HG03565 (cell line): ENCODE measurements around the gene P2RY8.
A peak's percentile ranks its signal among the peaks of the same experiment; 100 is the strongest.
"Not testable (repeated sequence)": the region's sequence is repeated elsewhere in the genome, so short reads cannot be mapped to it uniquely, and the experiment has no call there.

Experiments
- ATAC-seq: cut with Tn5 transposase; IDR thresholded peaks from one replicate; pipeline ENCODE4 v1.9.1; 2021; ENCODE audit warnings: mild to moderate bottlenecking, moderate library complexity; ENCODE audit not compliant: unreplicated experiment

Gene P2RY8

GRCh38 chrX:1537031-1537715 is at the start of gene P2RY8:
P2RY8 (minus strand) TSS chrX:1537185; CDS start chrX:1466558, 70,627 bp downstream.
- ATAC-seq: peak; percentile 66

- ATAC-seq: no peak
Measured at GRCh38 chrX:1584237-1585011, 47.4 kb upstream of the P2RY8 start.

GRCh38 chrX:1582686-1583437 is 45.9 kb upstream of the P2RY8 start:
- peak; percentile 89 for ATAC-seq

GRCh38 chrX:1581132-1581531 is 44.1 kb upstream of the P2RY8 start:
- peak; percentile 33 for ATAC-seq

- no peak for ATAC-seq
Measured at GRCh38 chrX:1578511-1579173, 41.7 kb upstream of the P2RY8 start.

- no peak for ATAC-seq
Measured at GRCh38 chrX:1577845-1578244, 40.9 kb upstream of the P2RY8 start.

- ATAC-seq: no peak
Measured at GRCh38 chrX:1576201-1576992, 39.4 kb upstream of the P2RY8 start.

- ATAC-seq: not testable (repeated sequence)
Measured at GRCh38 chrX:1574181-1574580, 37.2 kb upstream of the P2RY8 start.

GRCh38 chrX:1564750-1565683 is 28.0 kb upstream of the P2RY8 start:
- ATAC-seq: no peak

GRCh38 chrX:1564077-1564476 is 27.1 kb upstream of the P2RY8 start:
- ATAC-seq: not testable (repeated sequence)

GRCh38 chrX:1561164-1561563 is 24.2 kb upstream of the P2RY8 start:
- no peak for ATAC-seq

- no peak for ATAC-seq
Measured at GRCh38 chrX:1558761-1559468, 21.9 kb upstream of the P2RY8 start.

- ATAC-seq: not testable (repeated sequence)
Measured at GRCh38 chrX:1557442-1557841, 20.5 kb upstream of the P2RY8 start.

- no peak for ATAC-seq
Measured at GRCh38 chrX:1555370-1555769, 18.4 kb upstream of the P2RY8 start.

GRCh38 chrX:1554469-1555210 is 17.7 kb upstream of the P2RY8 start:
- ATAC-seq: no peak

GRCh38 chrX:1551959-1552546 is 15.1 kb upstream of the P2RY8 start:
- no peak for ATAC-seq

GRCh38 chrX:1546691-1547251 is 9.8 kb upstream of the P2RY8 start:
- ATAC-seq: no peak
